OCI-LY7 (cell line): ENCODE data around the gene LIN7A. TPM values are rescaled to one million over a fixed set of nuclear protein-coding genes. Genes with fewer than 3 reads are reported as not detected.

Experiments used
- BruUV-seq: library from RNA; stranded (reverse); fragments of 400-500 nt; replicated peaks from 2 replicates; lab custom pipeline; 2021; lab: Mats Ljungman, UMichigan
- CTCF ChIA-PET: fragments of 300-600 bp; sonication (Branson Sonifier 250); formaldehyde crosslinking; loops from one replicate; lab custom pipeline; 2022; ENCODE audit warnings: antibody characterized with exemption; ENCODE audit not compliant: unreplicated experiment; lab: Charles Lee
- POLR2A ChIA-PET: fragments of 300-600 bp; sonication (Branson Sonifier 250); formaldehyde crosslinking; loops from one replicate; lab custom pipeline; 2022; ENCODE audit warnings: antibody characterized with exemption; lab: Charles Lee
- DNase-seq: peaks from one replicate; pipeline ENCODE4 v3.0.0-alpha.2; 2015; ENCODE audit warnings: low spot score
- H2AFZ ChIP-seq: fragments of 200-600 bp; sonication (generic), shearing (Covaris generic); 2 replicates; pipeline ENCODE4 v1.6.1; 2014; ENCODE audit warnings: mild to moderate bottlenecking, antibody characterized with exemption, low read length, moderate library complexity
- H3K27ac ChIP-seq: fragments of 200-600 bp; sonication (generic); 2 replicates; pipeline ENCODE4 v1.5.1; 2014; ENCODE audit warnings: mixed run types, low read depth, mild to moderate bottlenecking, moderate library complexity, low read length, inconsistent platforms; ENCODE audit not compliant: poor library complexity, severe bottlenecking
- H3K36me3 ChIP-seq: fragments of 200-600 bp; sonication (generic); 2 replicates; pipeline ENCODE4 v1.6.1; 2014; ENCODE audit warnings: mild to moderate bottlenecking, antibody characterized with exemption, low read length, moderate library complexity, mixed read lengths; ENCODE audit not compliant: insufficient read depth
- H3K4me1 ChIP-seq: fragments of 200-600 bp; sonication (generic); 2 replicates; pipeline ENCODE4 v1.5.1; 2014; ENCODE audit warnings: mild to moderate bottlenecking, low read length; ENCODE audit not compliant: insufficient read depth, poor library complexity, severe bottlenecking
- H3K4me2 ChIP-seq: fragments of 200-600 bp; sonication (generic); 2 replicates; pipeline ENCODE4 v1.6.1; 2014; ENCODE audit warnings: mild to moderate bottlenecking, low read length
- H3K4me3 ChIP-seq: fragments of 200-600 bp; sonication (generic); 2 replicates; pipeline ENCODE4 v1.5.1; 2014; ENCODE audit warnings: mild to moderate bottlenecking, low read depth, low read length; ENCODE audit not compliant: poor library complexity, severe bottlenecking
- H3K79me2 ChIP-seq: fragments of 200-600 bp; sonication (generic); 2 replicates; pipeline ENCODE4 v1.6.1; 2016; ENCODE audit warnings: low read depth, mild to moderate bottlenecking, low read length, moderate library complexity, mixed read lengths; ENCODE audit not compliant: insufficient read depth
- H3K9me2 ChIP-seq: fragments of 200-600 bp; sonication (generic); 2 replicates; pipeline ENCODE4 v1.6.1; 2016; ENCODE audit warnings: mild to moderate bottlenecking, low read length, mixed read lengths; ENCODE audit not compliant: insufficient read depth
- H3K9me3 ChIP-seq: fragments of 200-600 bp; sonication (generic); 2 replicates; pipeline ENCODE4 v1.6.1; 2014; ENCODE audit warnings: mild to moderate bottlenecking, mixed run types, low read length, mixed read lengths
- H4K20me1 ChIP-seq: fragments of 200-600 bp; sonication (generic); 2 replicates; pipeline ENCODE4 v1.6.1; 2014; ENCODE audit warnings: mild to moderate bottlenecking, antibody characterized with exemption, low read length, moderate library complexity, mixed read lengths; ENCODE audit not compliant: insufficient read depth
- CTCF ChIP-seq: fragments of 200-600 bp; sonication (generic); conservative IDR thresholded peaks from 2 replicates; pipeline ENCODE4 v1.5.1; 2014; ENCODE audit warnings: mild to moderate bottlenecking, antibody characterized with exemption, low read length, moderate library complexity, mixed read lengths
- EZH2phosphoT487 ChIP-seq: fragments of 200-600 bp; sonication (generic); IDR thresholded peaks from 2 replicates; pipeline ENCODE4 v1.6.1; 2018; ENCODE audit warnings: low read depth, borderline replicate concordance, mild to moderate bottlenecking, mixed run types, antibody characterized with exemption, low read length, moderate library complexity, mixed read lengths
- intact Hi-C: fragments of 100-400 bp; cut with micrococcal nuclease; formaldehyde crosslinking; loops from one replicate; pipeline ENCODE4 v1.10.0; 2022; ENCODE audit not compliant: unreplicated experiment
- total RNA-seq, 2 experiments: library from RNA; depleted of rRNA in 1 of 2; stranded (reverse); fragments of >200 nt in 1 of 2; shearing (Covaris generic) in 1 of 2; gene quantifications; 2 replicates each; pipeline ENCODE4 v1.2.3, GENCODE V29; 2014 to 2022

The LIN7A gene
- total RNA-seq, 2 experiments from 2014 or later, result 0.61 TPM; not detected in 1

GRCh38 chr12:80979251-80979650 is 41.5 kb upstream of the LIN7A start:
- DNase-seq, result no peak
- no peaks in the 10 kb centered on the region for H3K9me2 ChIP-seq
- CTCF ChIA-PET, result no interaction called here
- no peaks in the 10 kb centered on the region for H4K20me1 ChIP-seq
- H3K79me2 ChIP-seq, result no peaks in the 10 kb centered on the region
- TF ChIP-seq CTCF (no peak), EZH2phosphoT487 (no peak)
- no peaks in the 10 kb centered on the region for H3K4me1 ChIP-seq
- no TSS peak for BruUV-seq
- POLR2A ChIA-PET, result interaction anchor here (0.7 kb wide), 1 partner anchor 9 kb away, joined by 3 read pairs; no protein-coding TSS in a partner anchor
- H2AFZ ChIP-seq, result no peak overlapping the region
- no peaks in the 10 kb centered on the region for H3K9me3 ChIP-seq
- intact Hi-C loops, result no loop called here
- no peak overlapping the region for H3K27ac ChIP-seq
- H3K36me3 ChIP-seq, result no peaks in the 10 kb centered on the region
- no peak overlapping the region for H3K4me3 ChIP-seq
- H3K4me2 ChIP-seq, result no peak overlapping the region

GRCh38 chr12:80977346-80977745 is 39.6 kb upstream of the LIN7A start:
- BruUV-seq, result no TSS peak
- CTCF ChIA-PET, result no interaction called here

More at GRCh38 chr12:80977346-80977745, 39.6 kb upstream of the LIN7A start:
- Histone ChIP-seq H3K4me1 (no peaks in the 10 kb centered on the region), H2AFZ (no peak overlapping the region), H3K4me3 (no peak overlapping the region), H3K36me3 (no peaks in the 10 kb centered on the region), H3K4me2 (no peak overlapping the region), H3K27ac (no peak overlapping the region), H4K20me1 (no peaks in the 10 kb centered on the region), H3K9me2 (no peaks in the 10 kb centered on the region), H3K79me2 (no peaks in the 10 kb centered on the region), H3K9me3 (no peaks in the 10 kb centered on the region)
- TF ChIP-seq EZH2phosphoT487, result no peak
- no peak for TF ChIP-seq CTCF
- intact Hi-C loops, result no loop called here
- POLR2A ChIA-PET, result no interaction called here
- no peak for DNase-seq
